GM12873 (cell line): ENCODE data around the gene PKP1.

Experiments used
- TF ChIP-seq, protein P1 (sequence below): IDR thresholded peaks from 2 replicates; pipeline ENCODE4 v1.5.1; 2012; ENCODE audit warnings: low read depth, mild to moderate bottlenecking, moderate library complexity, low read length, control low read depth; ENCODE audit not compliant: insufficient read depth; ENCODE audit errors: missing control alignments

PKP1 gene

DNA sequence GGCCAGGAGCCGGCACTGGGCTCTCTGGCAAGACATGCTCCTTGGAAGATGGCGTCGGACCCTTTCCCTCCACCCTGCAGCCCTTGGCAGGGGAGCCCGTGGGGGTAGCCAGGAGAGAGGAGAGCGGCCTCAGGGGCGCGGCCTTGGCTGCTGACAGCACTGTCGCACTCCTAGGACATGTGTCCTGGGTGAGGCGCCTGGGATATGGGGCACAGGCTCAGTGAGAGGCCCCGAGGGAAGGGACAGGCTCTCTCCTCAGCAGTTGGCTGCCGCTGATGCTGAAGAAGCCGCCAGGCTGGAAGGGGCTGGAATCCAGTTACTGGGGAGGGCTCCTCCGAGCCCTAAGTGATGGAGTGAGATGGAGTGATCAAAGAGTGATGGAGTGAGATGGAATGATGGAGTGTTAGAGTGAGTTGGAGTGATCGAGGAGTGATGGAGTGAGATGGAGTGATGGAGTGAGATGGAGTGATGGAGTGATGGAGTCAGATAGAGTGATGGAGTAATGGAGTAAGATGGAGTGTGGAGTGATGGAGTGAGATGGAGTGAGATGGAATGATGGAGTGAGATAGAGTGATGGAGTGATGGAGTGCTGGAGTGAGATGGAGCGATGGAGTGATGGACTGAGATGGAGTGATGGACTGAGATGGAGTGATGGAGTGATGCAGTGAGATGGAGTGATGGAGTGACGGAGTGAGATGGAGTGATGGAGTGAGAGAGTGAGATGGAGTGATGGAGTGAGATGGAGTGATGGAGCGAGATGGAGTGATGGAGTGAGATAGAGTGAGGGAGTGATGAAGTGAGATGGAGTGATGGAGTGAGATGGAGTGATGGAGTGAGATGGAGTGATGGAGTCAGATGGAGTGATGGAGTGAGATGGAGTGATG, 27.6 kb upstream of the PKP1 start:
- TF ChIP-seq, protein P1, sequence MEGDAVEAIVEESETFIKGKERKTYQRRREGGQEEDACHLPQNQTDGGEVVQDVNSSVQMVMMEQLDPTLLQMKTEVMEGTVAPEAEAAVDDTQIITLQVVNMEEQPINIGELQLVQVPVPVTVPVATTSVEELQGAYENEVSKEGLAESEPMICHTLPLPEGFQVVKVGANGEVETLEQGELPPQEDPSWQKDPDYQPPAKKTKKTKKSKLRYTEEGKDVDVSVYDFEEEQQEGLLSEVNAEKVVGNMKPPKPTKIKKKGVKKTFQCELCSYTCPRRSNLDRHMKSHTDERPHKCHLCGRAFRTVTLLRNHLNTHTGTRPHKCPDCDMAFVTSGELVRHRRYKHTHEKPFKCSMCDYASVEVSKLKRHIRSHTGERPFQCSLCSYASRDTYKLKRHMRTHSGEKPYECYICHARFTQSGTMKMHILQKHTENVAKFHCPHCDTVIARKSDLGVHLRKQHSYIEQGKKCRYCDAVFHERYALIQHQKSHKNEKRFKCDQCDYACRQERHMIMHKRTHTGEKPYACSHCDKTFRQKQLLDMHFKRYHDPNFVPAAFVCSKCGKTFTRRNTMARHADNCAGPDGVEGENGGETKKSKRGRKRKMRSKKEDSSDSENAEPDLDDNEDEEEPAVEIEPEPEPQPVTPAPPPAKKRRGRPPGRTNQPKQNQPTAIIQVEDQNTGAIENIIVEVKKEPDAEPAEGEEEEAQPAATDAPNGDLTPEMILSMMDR: no peak

DNA sequence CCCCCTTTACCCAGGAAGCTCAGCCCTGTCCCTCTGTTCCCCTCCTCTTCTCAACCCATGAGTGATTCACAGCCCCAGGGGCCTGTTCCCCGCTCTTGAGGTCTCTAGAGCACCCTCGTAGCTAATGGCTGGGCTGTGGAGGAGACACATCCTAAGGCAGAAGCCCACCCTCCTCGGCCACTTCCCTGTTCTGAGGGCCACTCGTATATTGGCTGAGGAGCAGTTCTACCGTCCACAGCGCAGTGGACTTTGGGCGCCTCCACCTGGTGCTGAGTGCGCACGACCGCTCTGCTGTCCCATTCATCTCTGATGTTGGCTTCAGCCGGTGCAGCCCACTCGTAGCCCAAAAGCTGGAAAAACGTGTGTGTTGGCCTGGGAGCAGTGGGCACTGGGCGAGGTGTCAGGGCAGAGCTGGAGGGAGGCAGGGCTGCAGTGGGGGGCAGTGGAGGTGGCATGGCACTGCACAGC, 24.5 kb upstream of the PKP1 start:
- TF ChIP-seq, protein P1: no peak

GRCh38 chr1:201259476-201260235, 23.6 kb upstream of the PKP1 start:
- TF ChIP-seq, protein P1: no peak

DNA sequence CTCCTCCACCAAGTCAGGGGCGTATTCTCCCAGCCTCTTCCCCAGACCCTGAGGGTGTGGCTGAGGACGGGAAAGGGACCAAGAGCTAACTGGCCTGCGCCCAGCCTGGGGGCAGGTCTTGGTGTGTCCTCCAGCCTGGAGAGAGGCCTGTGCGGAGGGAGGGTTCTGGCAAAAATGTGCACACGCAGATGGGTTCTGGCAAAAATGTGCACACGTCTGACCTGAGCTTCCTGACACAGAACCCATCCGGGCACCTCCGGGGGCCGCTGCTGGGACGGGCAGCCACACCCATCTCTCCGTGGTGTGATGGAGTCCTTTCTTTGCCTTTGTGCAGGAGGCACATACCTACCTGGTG, 23.1 kb upstream of the PKP1 start:
- TF ChIP-seq, protein P1: no peak

DNA sequence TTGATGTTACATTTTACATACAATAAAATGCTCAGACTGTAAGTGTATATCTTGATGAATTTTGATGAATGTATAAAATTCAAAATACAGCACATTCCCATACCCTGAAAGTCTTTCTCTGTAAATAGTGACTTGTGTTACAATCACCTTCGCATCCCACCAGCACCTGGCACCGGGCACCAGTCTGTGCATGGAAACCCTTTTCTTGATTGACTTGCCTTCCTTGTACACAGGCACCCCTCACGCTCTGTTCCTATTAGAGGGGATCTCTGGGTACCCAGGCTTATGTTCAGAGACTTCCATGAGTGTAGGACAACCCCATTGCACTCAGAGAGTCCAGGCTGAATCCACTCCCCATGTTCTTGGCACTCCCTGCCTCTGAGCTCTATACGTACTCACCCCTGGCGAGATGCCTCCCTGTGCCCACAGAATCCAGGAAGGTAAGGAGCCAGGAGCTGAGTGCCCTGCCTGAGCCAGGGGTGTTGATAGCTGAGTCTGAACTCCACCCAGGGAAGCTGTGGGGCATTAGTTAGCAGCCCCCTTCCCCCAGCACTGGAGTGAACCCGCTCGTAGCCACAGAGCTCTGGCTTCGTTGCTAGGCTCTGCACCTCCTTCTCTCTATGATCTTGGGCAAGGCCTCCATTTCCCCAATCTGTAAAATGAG, 22.5 kb upstream of the PKP1 start:
- TF ChIP-seq, protein P1: no peak

DNA sequence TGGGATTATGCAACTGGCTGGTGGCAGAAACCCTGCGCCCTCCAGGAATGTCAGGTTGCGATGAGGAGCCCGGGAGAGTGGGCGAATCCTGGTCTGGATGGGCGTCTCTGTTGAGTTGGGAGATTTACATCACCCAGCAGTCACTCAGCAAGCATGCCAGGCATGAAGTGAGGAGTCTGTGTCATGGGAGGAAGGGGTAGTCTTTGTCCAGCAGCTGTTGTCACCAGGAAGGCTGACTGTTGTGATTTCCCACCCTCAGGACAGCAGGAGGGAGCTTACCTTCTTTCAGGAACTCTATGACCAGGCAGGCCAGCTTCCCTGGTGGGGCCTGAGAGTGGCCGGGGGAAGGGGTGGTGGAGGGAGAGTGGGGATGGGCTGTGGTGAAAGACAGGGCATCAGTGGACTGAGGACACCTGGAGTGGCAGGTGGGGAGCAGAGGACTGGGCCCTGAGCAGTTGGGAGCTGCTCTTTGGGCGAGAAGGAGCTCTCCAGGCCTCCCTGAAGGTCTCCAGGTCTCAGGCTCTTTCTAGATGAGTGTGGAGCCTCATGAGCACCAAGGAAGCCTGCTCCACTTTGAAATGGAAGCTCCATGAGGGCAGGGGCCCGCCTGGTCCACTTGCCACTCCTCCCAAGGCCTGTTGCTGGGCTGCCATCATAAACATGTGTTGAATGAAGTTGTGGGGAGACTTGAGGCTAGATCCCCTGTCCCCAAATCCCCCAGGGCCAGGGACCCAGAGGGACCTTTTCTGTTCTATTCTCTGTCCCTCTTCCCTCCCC, 21.3 kb upstream of the PKP1 start:
- TF ChIP-seq, protein P1: no peak
